Endodermal cell (in vitro differentiated cells): Measurements from ENCODE around the gene PPP2R2C. TPM values are rescaled to one million over a fixed set of nuclear protein-coding genes. Genes with fewer than 3 reads are reported as not detected.
A peak's percentile ranks its signal among the peaks of the same experiment; 100 is the strongest.

ENCODE experiments used
- DNase-seq: peaks from one replicate; pipeline ENCODE4 v3.0.0-alpha.2; 2017
- H3K27ac ChIP-seq: 2 replicates; pipeline ENCODE4 v1.5.1; 2013; ENCODE audit warnings: mild to moderate bottlenecking, low read depth, low read length, moderate library complexity
- H3K27me3 ChIP-seq: 2 replicates; pipeline ENCODE4 v1.6.1; 2013; ENCODE audit warnings: mild to moderate bottlenecking, low read length, moderate library complexity; ENCODE audit not compliant: insufficient read depth, control insufficient read depth, poor library complexity, severe bottlenecking
- H3K36me3 ChIP-seq: 2 replicates; pipeline ENCODE4 v1.7.0; 2013; ENCODE audit warnings: mild to moderate bottlenecking, low read length, moderate library complexity; ENCODE audit not compliant: control insufficient read depth, insufficient read depth
- H3K4me1 ChIP-seq: one replicate; pipeline ENCODE4 v1.7.0; 2013; ENCODE audit warnings: low read length; ENCODE audit not compliant: control insufficient read depth, insufficient read depth
- H3K4me3 ChIP-seq: 2 replicates; pipeline ENCODE4 v1.5.1; 2013; ENCODE audit warnings: mild to moderate bottlenecking, low read length, moderate library complexity
- H3K9ac ChIP-seq: 2 replicates; pipeline ENCODE4 v1.6.1; 2013; ENCODE audit warnings: mild to moderate bottlenecking, low read length, moderate library complexity; ENCODE audit not compliant: poor library complexity, severe bottlenecking; ENCODE audit errors: extremely low read depth
- H3K9me3 ChIP-seq: 2 replicates; pipeline ENCODE4 v1.6.1; 2013; ENCODE audit warnings: mild to moderate bottlenecking, low read length, moderate library complexity; ENCODE audit not compliant: control insufficient read depth
- H3K27ac Mint-ChIP-seq: 2 replicates; pipeline ENCODE4 v1.8.0; 2020; ENCODE audit warnings: mixed read lengths
- H3K27me3 Mint-ChIP-seq: 2 replicates; pipeline ENCODE4 v1.8.0; 2021; ENCODE audit warnings: mild to moderate bottlenecking, mixed read lengths; ENCODE audit not compliant: insufficient read depth
- H3K36me3 Mint-ChIP-seq: 2 replicates; pipeline ENCODE4 v1.8.0; 2020; ENCODE audit warnings: low read depth, mixed read lengths
- H3K4me1 Mint-ChIP-seq: 2 replicates; pipeline ENCODE4 v1.8.0; 2020; ENCODE audit warnings: mixed read lengths
- H3K4me3 Mint-ChIP-seq: 2 replicates; pipeline ENCODE4 v1.8.0; 2020; ENCODE audit warnings: mild to moderate bottlenecking, moderate library complexity, mixed read lengths
- H3K9me3 Mint-ChIP-seq: 2 replicates; pipeline ENCODE4 v1.8.0; 2020; ENCODE audit warnings: mild to moderate bottlenecking, mixed read lengths
- WGBS, 2 experiments: methylation state at CpG; one replicate each; pipeline versions ENCODE4 v1.1.5 to v1.1.7; 2013; ENCODE audit warnings: missing lambda C conversion rate in 2 of 2, mixed read lengths in 1 of 2; ENCODE audit not compliant: insufficient coverage in 1 of 2, insufficient read length in 1 of 2; 5-methylcytosine and 5-hydroxymethylcytosine counted together
- total RNA-seq, 2 donors: library from RNA; stranded (reverse); fragmentation: NEBNext Ultra II Directional in 1 of 2; extraction: Animal tissue kit (Norgen Biotek cat#: 25700) in 1 of 2; gene quantifications; 2 replicates in 1 of 2; 3 replicates in 1 of 2; pipeline ENCODE4 v1.2.1, GENCODE V29; 2021
- TF ChIP-seq, protein P1 (sequence below): fragments of 200-600 bp; sonication (generic); conservative IDR thresholded peaks from 2 replicates; pipeline ENCODE4 v1.5.0; 2021; ENCODE audit warnings: antibody characterized with exemption, mild to moderate bottlenecking

PPP2R2C gene
- total RNA-seq, 2 donors from 2014 or later: 4.4 to 19.2 TPM

GRCh38 chr4:6437826-6438238 is 34.6 kb downstream of the PPP2R2C start:
- no peak for DNase-seq
- H3K4me1 Mint-ChIP-seq: no peaks in the 10 kb centered on the region
- H3K4me1 ChIP-seq: no peaks in the 10 kb centered on the region
- H3K4me3 Mint-ChIP-seq: no peak overlapping the region
- no peak overlapping the region for H3K27ac Mint-ChIP-seq
- H3K9me3 Mint-ChIP-seq: peaks cover 12% of the 10 kb centered on the region
- no peak overlapping the region for H3K4me3 ChIP-seq
- no peak overlapping the region for H3K9ac ChIP-seq
- no peaks in the 10 kb centered on the region for H3K36me3 ChIP-seq
- TF ChIP-seq, protein P1, sequence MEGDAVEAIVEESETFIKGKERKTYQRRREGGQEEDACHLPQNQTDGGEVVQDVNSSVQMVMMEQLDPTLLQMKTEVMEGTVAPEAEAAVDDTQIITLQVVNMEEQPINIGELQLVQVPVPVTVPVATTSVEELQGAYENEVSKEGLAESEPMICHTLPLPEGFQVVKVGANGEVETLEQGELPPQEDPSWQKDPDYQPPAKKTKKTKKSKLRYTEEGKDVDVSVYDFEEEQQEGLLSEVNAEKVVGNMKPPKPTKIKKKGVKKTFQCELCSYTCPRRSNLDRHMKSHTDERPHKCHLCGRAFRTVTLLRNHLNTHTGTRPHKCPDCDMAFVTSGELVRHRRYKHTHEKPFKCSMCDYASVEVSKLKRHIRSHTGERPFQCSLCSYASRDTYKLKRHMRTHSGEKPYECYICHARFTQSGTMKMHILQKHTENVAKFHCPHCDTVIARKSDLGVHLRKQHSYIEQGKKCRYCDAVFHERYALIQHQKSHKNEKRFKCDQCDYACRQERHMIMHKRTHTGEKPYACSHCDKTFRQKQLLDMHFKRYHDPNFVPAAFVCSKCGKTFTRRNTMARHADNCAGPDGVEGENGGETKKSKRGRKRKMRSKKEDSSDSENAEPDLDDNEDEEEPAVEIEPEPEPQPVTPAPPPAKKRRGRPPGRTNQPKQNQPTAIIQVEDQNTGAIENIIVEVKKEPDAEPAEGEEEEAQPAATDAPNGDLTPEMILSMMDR: no peak
- H3K27me3 ChIP-seq: no peaks in the 10 kb centered on the region
- peaks cover 8% of the 10 kb centered on the region for H3K9me3 ChIP-seq
- H3K27ac ChIP-seq: no peak overlapping the region
- peaks cover 5% of the 10 kb centered on the region for H3K36me3 Mint-ChIP-seq
- WGBS, 2 experiments: 95 to 100% methylated on average over 1 to 5 of the region's 5 CpGs
- peaks cover 2% of the 10 kb centered on the region for H3K27me3 Mint-ChIP-seq

GRCh38 chr4:6435010-6435409 is 37.4 kb downstream of the PPP2R2C start:
- Histone ChIP-seq H3K4me3 (no peak overlapping the region), H3K9ac (no peak overlapping the region), H3K9me3 (peaks cover 8% of the 10 kb centered on the region), H3K36me3 (no peaks in the 10 kb centered on the region), H3K27ac (no peak overlapping the region), H3K27me3 (no peaks in the 10 kb centered on the region), H3K4me1 (no peaks in the 10 kb centered on the region)
- TF ChIP-seq, protein P1: no peak
- no peak for DNase-seq
- H3K4me3 Mint-ChIP-seq: no peak overlapping the region
- peaks cover 12% of the 10 kb centered on the region for H3K9me3 Mint-ChIP-seq
- no peak overlapping the region for H3K27ac Mint-ChIP-seq
- peaks cover 2% of the 10 kb centered on the region for H3K27me3 Mint-ChIP-seq
- H3K4me1 Mint-ChIP-seq: no peaks in the 10 kb centered on the region
- peaks cover 5% of the 10 kb centered on the region for H3K36me3 Mint-ChIP-seq

GRCh38 chr4:6430927-6431326 is 41.5 kb downstream of the PPP2R2C start:
- Mint-ChIP-seq H3K27ac (peak overlapping the region; percentile 30), H3K4me3 (no peak overlapping the region), H3K4me1 (no peaks in the 10 kb centered on the region), H3K9me3 (peaks cover 11% of the 10 kb centered on the region), H3K27me3 (peaks cover 2% of the 10 kb centered on the region), H3K36me3 (peaks cover 5% of the 10 kb centered on the region)
- Histone ChIP-seq H3K27ac (no peak overlapping the region), H3K9ac (no peak overlapping the region), H3K4me1 (no peaks in the 10 kb centered on the region), H3K9me3 (peaks cover 8% of the 10 kb centered on the region), H3K4me3 (no peak overlapping the region), H3K36me3 (no peaks in the 10 kb centered on the region), H3K27me3 (no peaks in the 10 kb centered on the region)
- TF ChIP-seq, protein P1: no peak
- 83% methylated on average over 4 of the region's 4 CpGs; no CpG with 5 or more reads in 1 of the 2 experiments for WGBS, 2 experiments
- no peak for DNase-seq
